Measurements from ENCODE around the gene CFAP61.

The CFAP61 gene

GRCh38 chr20:20373091-20373571 lies 320.8 kb downstream of the CFAP61 start:
- no peaks in the 10 kb centered on the region for H3K4me1 ChIP-seq
- H3K27me3 ChIP-seq = peaks cover 43% of the 10 kb centered on the region
- H3K4me3 ChIP-seq (ENCODE audit: low read depth, low read length) = no peak overlapping the region
- no peaks in the 10 kb centered on the region for H3K9me3 ChIP-seq
- no peaks in the 10 kb centered on the region for H3K36me3 ChIP-seq
- DNase-seq = peak; percentile 58
- TF ChIP-seq CTCF (IDR thresholded peaks at IDR 0.05; ENCODE audit: low read depth, low read length) = no peak

DNA sequence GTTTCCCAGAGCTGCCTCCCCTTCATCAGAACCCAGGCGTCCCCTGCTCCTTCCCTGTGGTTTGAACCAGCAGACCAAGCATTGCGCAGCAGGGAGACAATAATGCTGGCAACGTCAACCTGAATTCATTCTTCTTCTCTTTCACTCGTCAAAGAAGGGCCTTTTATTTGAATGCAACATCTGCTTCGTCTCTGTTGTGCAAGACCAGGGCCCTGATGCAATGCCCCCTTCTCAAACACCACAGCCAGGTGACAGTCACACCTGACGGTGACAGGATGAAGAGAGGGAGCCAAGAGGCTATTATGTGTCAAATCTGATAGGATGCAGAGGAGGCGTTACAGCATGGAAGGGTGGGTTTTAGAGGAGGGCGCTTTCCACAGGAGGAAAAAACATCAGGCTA lies 323.5 kb downstream of the CFAP61 start:
- Histone ChIP-seq H3K36me3 (no peaks in the 10 kb centered on the region), H3K4me3 (ENCODE audit: low read depth, low read length) (no peak overlapping the region), H3K9me3 (no peaks in the 10 kb centered on the region; the same call in 1 of the 2 replicates), H3K4me1 (no peaks in the 10 kb centered on the region), H3K27me3 (peaks cover 17% of the 10 kb centered on the region)
- TF ChIP-seq CTCF (IDR thresholded peaks at IDR 0.05; ENCODE audit: low read depth, low read length) = no peak
- no peak for DNase-seq

GRCh38 chr20:20386192-20386591 lies 333.9 kb downstream of the CFAP61 start:
- Histone ChIP-seq H3K36me3 (no peaks in the 10 kb centered on the region), H3K4me1 (no peaks in the 10 kb centered on the region), H3K9me3 (no peaks in the 10 kb centered on the region; the same call in 1 of the 2 replicates), H3K4me3 (ENCODE audit: low read depth, low read length) (no peak overlapping the region), H3K27me3 (no peaks in the 10 kb centered on the region)
- no peak for DNase-seq
- TF ChIP-seq CTCF (IDR thresholded peaks at IDR 0.05; ENCODE audit: low read depth, low read length) = no peak

GRCh38 chr20:20390393-20390792 lies 338.1 kb downstream of the CFAP61 start:
- DNase-seq = no peak
- no peaks in the 10 kb centered on the region for H3K4me1 ChIP-seq
- TF ChIP-seq CTCF (IDR thresholded peaks at IDR 0.05; ENCODE audit: low read depth, low read length) = no peak
- no peak overlapping the region for H3K4me3 ChIP-seq (ENCODE audit: low read depth, low read length)
- H3K36me3 ChIP-seq = no peaks in the 10 kb centered on the region
- no peaks in the 10 kb centered on the region for H3K27me3 ChIP-seq
- no peaks in the 10 kb centered on the region for H3K9me3 ChIP-seq

DNA sequence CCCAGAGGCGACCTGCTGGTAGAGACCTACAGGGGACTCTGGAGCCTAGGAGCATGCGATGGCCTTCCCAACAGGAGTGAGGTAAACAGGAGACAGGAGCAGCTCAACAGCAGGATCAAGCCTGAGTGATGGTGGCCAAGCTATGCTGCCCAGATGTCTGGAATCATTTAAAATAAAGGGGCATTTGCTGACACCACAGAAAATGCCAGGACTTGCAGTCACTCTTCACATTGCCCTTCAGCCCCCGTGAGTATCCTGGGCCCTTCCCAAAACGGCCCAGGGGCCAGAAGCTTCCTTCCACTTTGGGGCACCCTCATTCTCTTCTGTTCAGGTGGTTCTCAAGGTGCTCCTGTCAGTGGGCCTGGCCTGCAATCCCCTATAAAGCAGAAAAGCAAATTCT lies 338.8 kb downstream of the CFAP61 start:
- Histone ChIP-seq H3K27me3 (no peaks in the 10 kb centered on the region), H3K4me3 (ENCODE audit: low read depth, low read length) (no peak overlapping the region), H3K9me3 (no peaks in the 10 kb centered on the region), H3K36me3 (no peaks in the 10 kb centered on the region), H3K4me1 (no peaks in the 10 kb centered on the region)
- no peak for DNase-seq
- no peak for TF ChIP-seq CTCF (IDR thresholded peaks at IDR 0.05; ENCODE audit: low read depth, low read length)

DNA sequence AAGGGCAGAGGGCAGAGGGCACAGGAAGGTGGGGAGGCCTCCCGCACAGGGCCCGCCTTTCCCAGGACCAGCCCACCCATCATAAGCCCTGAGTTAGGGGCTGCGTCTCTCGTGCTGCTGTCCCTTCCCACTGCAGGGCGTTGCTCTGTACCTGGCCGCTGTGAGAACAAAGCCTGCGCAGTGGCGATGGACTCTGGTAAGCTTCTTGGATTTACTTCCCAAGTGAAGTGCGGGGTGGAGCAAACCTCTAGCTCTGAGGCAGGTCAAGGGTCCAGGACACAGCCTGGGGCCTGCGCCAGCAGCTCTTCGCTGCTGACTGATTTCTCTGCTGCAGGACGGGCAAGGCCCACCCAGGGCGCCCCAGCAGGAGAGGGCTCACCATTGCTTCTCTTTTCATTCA lies 339.4 kb downstream of the CFAP61 start:
- no peak for DNase-seq
- H3K36me3 ChIP-seq = no peaks in the 10 kb centered on the region
- H3K9me3 ChIP-seq = no peaks in the 10 kb centered on the region
- TF ChIP-seq CTCF (IDR thresholded peaks at IDR 0.05; ENCODE audit: low read depth, low read length) = no peak
- H3K4me3 ChIP-seq (ENCODE audit: low read depth, low read length) = no peak overlapping the region
- no peaks in the 10 kb centered on the region for H3K27me3 ChIP-seq
- H3K4me1 ChIP-seq = no peaks in the 10 kb centered on the region
